HEK293T (cell line): ENCODE data around the gene INHBC.
"Not testable (repeated sequence)": the region's sequence is repeated elsewhere in the genome, so short reads cannot be mapped to it uniquely, and the experiment has no call there.

Source experiments
- CTCF ChIA-PET: fragments of 350-600 bp; formaldehyde crosslinking; extraction: SDS; loops from one replicate; lab custom pipeline; 2021; ENCODE audit warnings: antibody characterized with exemption, inconsistent platforms; lab: Yijun Ruan, JAX
- POLR2A ChIA-PET: fragments of 350-600 bp; formaldehyde crosslinking; extraction: SDS; loops from one replicate; lab custom pipeline; 2020; ENCODE audit warnings: antibody characterized with exemption, inconsistent platforms; lab: Yijun Ruan, JAX
- DNase-seq: peaks from one replicate; pipeline ENCODE4 v3.0.0; 2012; ENCODE audit warnings: mixed read lengths; ENCODE audit errors: extremely low spot score
- ARNT ChIP-seq: fragments of 450-650 bp; IDR thresholded peaks from 2 replicates; pipeline ENCODE4 v1.6.1; 2017; ENCODE audit warnings: mild to moderate bottlenecking
- BHLHE40 ChIP-seq: fragments of 450-650 bp; IDR thresholded peaks from 2 replicates; pipeline ENCODE4 v1.6.1; 2016; ENCODE audit warnings: mild to moderate bottlenecking, moderate library complexity, borderline replicate concordance
- CTBP1 ChIP-seq: fragments of 450-650 bp; IDR thresholded peaks from 2 replicates; pipeline ENCODE4 v1.6.1; 2016; ENCODE audit warnings: borderline replicate concordance
- ELF4 ChIP-seq: fragments of 450-650 bp; IDR thresholded peaks from 2 replicates; pipeline ENCODE4 v1.6.1; 2017; ENCODE audit warnings: antibody characterized with exemption
- FOXA1 ChIP-seq: fragments of 450-650 bp; IDR thresholded peaks from 2 replicates; pipeline ENCODE4 v1.6.1; 2016; ENCODE audit warnings: mild to moderate bottlenecking
- FOXK2 ChIP-seq: fragments of 450-650 bp; IDR thresholded peaks from 2 replicates; pipeline ENCODE4 v1.6.1; 2016; ENCODE audit warnings: mild to moderate bottlenecking
- FOXM1 ChIP-seq: fragments of 450-650 bp; IDR thresholded peaks from 2 replicates; pipeline ENCODE4 v1.6.1; 2017; ENCODE audit warnings: mild to moderate bottlenecking, borderline replicate concordance
- HDGF ChIP-seq: fragments of 450-650 bp; IDR thresholded peaks from 2 replicates; pipeline ENCODE4 v1.6.1; 2017; ENCODE audit warnings: antibody characterized with exemption, borderline replicate concordance
- L3MBTL2 ChIP-seq: fragments of 450-650 bp; conservative IDR thresholded peaks from 2 replicates; pipeline ENCODE4 v1.6.1; 2016; ENCODE audit warnings: mild to moderate bottlenecking
- LEF1 ChIP-seq: fragments of 450-650 bp; IDR thresholded peaks from 2 replicates; pipeline ENCODE4 v1.6.1; 2017; ENCODE audit warnings: mild to moderate bottlenecking, borderline replicate concordance
- NFRKB ChIP-seq: fragments of 450-650 bp; IDR thresholded peaks from 2 replicates; pipeline ENCODE4 v1.6.1; 2016; ENCODE audit warnings: mild to moderate bottlenecking, moderate library complexity
- SP1 ChIP-seq: fragments of 450-650 bp; IDR thresholded peaks from 2 replicates; pipeline ENCODE4 v1.6.1; 2017
- SUZ12 ChIP-seq: fragments of 450-650 bp; IDR thresholded peaks from 2 replicates; pipeline ENCODE4 v1.6.1; 2016; ENCODE audit warnings: mild to moderate bottlenecking
- TARDBP ChIP-seq: fragments of 450-650 bp; IDR thresholded peaks from 2 replicates; pipeline ENCODE4 v1.6.1; 2016
- ZNF384 ChIP-seq: fragments of 450-650 bp; IDR thresholded peaks from 2 replicates; pipeline ENCODE4 v1.6.1; 2016
- TF ChIP-seq, protein P1 (sequence below): fragments of 450-650 bp; IDR thresholded peaks from 2 replicates; pipeline ENCODE4 v1.6.1; 2016

INHBC gene

DNA sequence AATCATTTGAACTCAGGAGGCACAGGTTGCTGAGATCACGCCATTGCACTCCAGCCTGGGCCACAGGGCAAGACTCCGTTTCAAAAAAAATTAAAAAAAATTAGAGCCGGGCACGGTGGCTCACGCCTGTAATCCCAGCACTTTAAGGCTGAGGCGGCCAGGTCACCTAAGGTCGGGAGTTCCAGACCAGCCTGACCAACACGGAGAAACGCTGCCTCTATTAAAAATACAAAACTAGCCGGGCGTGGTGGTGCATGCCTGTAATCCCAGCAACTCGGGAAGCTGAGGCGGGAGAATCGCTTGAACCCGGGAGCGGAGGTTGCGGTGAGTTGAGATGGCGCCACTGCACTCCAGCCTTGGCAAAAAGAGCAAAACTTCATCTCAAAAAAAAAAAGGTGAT, 39.5 kb upstream of the INHBC start:
- no peak for DNase-seq
- TF ChIP-seq FOXA1, result no peak
- TF ChIP-seq NFRKB, result no peak
- no peak for TF ChIP-seq BHLHE40
- no peak for TF ChIP-seq L3MBTL2
- TF ChIP-seq, protein P1, sequence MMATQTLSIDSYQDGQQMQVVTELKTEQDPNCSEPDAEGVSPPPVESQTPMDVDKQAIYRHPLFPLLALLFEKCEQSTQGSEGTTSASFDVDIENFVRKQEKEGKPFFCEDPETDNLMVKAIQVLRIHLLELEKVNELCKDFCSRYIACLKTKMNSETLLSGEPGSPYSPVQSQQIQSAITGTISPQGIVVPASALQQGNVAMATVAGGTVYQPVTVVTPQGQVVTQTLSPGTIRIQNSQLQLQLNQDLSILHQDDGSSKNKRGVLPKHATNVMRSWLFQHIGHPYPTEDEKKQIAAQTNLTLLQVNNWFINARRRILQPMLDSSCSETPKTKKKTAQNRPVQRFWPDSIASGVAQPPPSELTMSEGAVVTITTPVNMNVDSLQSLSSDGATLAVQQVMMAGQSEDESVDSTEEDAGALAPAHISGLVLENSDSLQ, result no peak
- no peak for TF ChIP-seq FOXM1
- no peak for TF ChIP-seq SUZ12
- no peak for TF ChIP-seq HDGF
- TF ChIP-seq ZNF384, result no peak
- no peak for TF ChIP-seq LEF1
- TF ChIP-seq FOXK2, result no peak
- ChIA-PET POLR2A (no interaction called here), CTCF (no interaction called here)

DNA sequence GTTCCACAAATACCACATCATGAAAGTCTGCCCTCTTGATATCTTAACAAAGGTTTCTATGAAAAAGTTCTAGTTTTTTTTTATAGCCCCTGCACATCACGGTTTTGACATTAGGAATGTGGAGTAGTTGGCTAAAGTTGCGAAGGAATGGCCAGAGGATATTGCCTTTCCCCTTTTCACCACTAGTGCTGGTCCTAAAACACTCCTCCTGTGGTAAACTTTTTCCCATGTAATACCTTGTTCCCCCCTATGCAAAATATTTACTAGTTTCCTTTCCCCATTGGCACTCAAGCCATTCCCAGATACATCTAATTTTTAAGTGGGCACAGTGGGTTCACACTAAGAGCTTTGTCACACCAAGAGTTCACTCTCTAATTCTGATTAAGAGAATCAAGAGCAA, 37.1 kb upstream of the INHBC start:
- no peak for DNase-seq
- ChIA-PET POLR2A (no interaction called here), CTCF (interaction anchor here (0.6 kb wide), 1 partner anchor 55 kb away, joined by 3 read pairs; no protein-coding TSS in a partner anchor)
- TF ChIP-seq BHLHE40 (no peak), L3MBTL2 (no peak), FOXM1 (no peak)

DNA sequence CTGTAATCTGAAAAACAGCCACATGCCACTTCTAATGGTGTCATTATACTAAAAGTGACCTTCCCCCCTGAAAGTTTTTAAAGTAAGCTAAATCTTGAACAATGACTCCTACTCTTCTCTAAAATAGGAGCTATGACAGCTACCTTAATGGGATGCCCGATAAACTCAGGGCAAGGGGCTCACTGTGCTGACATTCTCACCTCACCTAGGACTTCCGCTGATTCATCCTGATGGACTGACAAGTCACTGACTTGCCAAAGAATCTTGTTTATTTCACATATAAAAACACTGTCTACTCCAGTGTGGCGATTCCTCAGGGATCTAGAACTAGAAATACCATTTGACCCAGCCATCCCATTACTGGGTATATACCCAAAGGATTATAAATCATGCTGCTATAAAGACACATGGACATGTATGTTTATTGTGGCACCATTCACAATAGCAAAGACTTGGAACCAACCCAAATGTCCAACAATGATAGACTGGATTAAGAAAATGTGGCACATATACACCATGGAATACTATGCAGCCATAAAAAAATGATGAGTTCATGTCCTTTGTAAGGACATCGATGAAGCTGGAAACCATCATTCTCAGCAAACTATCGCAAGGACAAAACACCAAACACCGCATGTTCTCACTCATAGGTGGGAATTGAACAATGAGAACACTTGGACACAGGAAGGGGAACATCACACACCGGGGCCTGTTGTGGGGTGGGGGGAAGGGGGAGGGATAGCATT, 34.7 kb upstream of the INHBC start:
- DNase-seq, CTCF ChIA-PET: not testable (repeated sequence)
- POLR2A ChIA-PET, result interaction anchor here (1.0 kb wide), 1 partner anchor 54 kb away, joined by 4 read pairs; no protein-coding TSS in a partner anchor

DNA sequence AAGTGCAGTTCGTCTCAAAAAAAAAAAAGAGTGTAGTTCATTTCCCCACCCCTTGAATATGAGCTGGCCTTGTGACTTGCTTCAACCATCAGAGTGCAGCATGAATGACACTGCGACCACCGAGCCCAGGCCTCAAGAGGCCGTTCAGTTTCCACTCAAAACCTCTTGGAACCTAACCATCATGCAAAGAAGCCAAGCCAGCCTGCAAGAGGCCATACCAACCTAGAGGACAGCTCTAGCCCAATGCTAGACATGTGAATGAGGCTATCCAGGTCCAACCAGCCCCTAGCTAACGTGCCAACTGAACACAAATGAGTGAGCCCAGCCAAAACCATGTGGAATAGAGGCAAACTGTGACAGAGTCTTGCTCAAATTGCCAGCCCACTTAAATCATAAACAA, 33.4 kb upstream of the INHBC start:
- CTCF ChIA-PET, result interaction anchor here (0.6 kb wide), 1 partner anchor 12 kb away, joined by 3 read pairs; no protein-coding TSS in a partner anchor
- DNase-seq, result no peak
- POLR2A ChIA-PET, result interaction anchor here (1.0 to 1.3 kb wide), 4 partner anchors 13 to 55 kb away, joined by 3 to 4 read pairs (median 3); no protein-coding TSS in a partner anchor

DNA sequence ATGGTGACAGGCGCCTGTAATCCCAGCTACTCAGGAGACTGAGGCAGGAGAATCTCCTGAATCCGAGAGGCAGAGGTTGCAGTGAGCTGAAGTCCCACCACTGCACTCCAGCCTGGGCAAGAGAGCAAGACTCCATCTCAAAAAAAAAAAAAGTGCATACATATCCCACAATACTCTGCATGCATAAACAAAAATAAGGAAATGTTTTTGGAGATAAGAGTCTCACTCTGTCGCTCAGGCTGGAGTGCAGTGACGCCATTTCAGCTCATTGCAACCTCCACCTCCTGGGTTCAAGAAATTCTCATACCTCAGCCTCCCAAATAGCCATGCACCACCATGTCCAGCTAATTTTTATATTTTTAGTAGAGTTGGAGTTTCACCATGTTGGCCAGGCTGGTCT, 32.4 kb upstream of the INHBC start:
- ChIA-PET CTCF (interaction anchor here (0.6 to 0.7 kb wide), 2 partner anchors 27 to 77 kb away, joined by 3 to 10 read pairs; no protein-coding TSS in a partner anchor), POLR2A (interaction anchor here (1.1 to 1.3 kb wide), 2 partner anchors 28 to 54 kb away, joined by 3 read pairs; no protein-coding TSS in a partner anchor)
- DNase-seq, result not testable (repeated sequence)

More for the DNA sequence above, 33.4 kb upstream of the INHBC start:
- TF ChIP-seq FOXA1, result no peak
- no peak for TF ChIP-seq ZNF384

DNA sequence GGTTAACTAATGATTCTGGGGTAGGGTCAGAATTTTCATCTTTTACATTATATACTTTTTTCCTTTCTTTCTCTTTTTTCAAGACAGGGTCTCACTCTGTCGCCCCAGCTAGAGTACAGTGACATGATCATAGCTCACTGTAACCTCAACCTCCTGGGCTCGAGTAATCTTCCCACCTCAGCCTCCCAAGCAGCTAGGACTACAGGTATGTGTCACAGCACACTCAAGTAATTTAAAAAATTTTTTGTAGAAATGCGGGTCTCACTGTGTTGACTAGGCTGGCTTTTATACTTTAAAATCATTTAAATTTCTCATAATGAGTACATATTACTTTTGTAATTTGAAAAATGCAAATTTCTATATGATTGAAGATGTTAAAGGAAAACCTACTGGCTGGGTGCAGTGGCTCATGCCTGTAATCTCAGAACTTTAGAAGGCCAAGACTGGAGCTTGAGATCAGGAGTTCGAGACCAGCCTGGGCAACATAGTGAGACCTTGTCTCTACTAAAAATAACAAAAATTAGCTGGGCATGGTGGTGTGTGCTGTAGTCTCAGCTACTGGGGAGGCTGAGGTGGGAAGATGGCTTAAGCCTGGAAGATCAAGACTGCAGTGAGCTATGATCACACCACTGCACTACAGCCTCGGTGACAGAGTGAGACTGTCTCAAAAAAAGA, 29.5 kb upstream of the INHBC start:
- ChIA-PET CTCF (interaction anchor here (1.3 kb wide), 1 partner anchor 47 kb away, joined by 3 read pairs; no protein-coding TSS in a partner anchor), POLR2A (interaction anchor here (0.5 to 1.1 kb wide), 2 partner anchors 54 to 126 kb away, joined by 3 to 4 read pairs; partner anchors contain the start of gene GLI1)
- TF ChIP-seq, protein P1, result no peak
- DNase-seq, result no peak

DNA sequence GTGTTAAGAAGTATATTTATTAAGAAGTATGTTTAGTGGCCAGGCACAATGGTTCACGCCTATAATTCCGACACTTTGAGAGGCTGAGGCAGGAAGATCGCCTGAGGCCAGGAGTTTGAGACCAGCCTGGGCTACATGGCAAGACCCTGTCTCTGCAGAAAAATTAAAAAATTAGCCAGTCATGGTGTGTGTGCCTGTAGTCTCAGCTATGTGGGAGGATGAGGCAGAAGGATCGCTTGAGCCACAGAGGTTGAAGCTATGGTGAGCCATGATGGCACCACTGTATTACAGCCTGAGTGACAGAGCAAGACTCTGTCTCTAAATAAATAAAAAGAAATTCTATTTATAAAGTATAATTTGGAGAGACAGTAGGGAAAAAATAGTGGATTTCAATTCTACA, 24.1 kb upstream of the INHBC start:
- no peak for TF ChIP-seq FOXA1
- no peak for TF ChIP-seq HDGF
- TF ChIP-seq ELF4, result no peak
- DNase-seq, result no peak
- POLR2A ChIA-PET, result interaction anchor here (1.3 to 1.5 kb wide), 2 partner anchors 8 to 19 kb away, joined by 4 to 6 read pairs; no protein-coding TSS in a partner anchor
- CTCF ChIA-PET, result interaction anchor here (0.7 to 2.3 kb wide), 2 partner anchors 42 to 48 kb away, joined by 3 to 10 read pairs; no protein-coding TSS in a partner anchor

DNA sequence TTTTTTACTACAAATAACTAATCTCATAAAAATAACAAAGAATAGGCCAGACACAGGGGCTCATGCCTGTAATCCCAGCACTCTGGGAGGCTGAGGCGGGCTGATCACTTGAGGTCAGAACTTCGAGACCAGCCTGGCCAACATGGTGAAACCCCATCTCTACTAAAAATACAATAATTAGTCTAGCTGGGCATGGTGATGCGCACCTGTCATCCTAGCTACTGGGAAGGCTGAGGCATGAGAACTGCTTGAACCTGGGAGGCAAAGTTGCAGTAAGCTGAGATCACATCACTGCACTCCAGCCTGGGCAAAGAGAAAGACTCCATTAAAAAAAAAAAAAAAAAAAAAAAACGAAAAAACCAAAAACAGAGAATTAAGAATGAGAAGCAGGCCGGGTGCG, 20.4 kb upstream of the INHBC start:
- DNase-seq, POLR2A ChIA-PET, CTCF ChIA-PET: not testable (repeated sequence)

DNA sequence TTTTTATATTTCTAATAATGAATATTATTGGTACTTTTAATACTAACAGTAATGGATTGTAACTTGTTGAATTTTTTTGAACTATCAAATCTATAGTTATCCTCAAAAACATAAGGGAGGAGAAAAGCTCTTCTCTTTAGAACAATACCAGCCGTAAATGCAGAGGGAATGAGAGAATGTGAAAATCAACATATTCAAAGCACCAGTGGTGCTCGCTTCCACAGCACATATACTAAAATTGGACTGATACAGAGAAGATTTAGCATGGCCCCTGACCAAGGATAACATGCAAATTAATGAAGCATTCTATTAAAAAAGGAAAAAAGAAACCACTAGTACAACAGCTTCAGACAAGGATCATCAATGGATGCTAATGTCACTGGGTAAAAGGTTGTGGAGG, 19.5 kb upstream of the INHBC start:
- POLR2A ChIA-PET, result no interaction called here
- no peak for DNase-seq
- CTCF ChIA-PET, result interaction anchor here (0.7 kb wide), 1 partner anchor 31 kb away, joined by 3 read pairs; no protein-coding TSS in a partner anchor
- TF ChIP-seq BHLHE40 (no peak), L3MBTL2 (no peak), SP1 (no peak), FOXK2 (no peak), ARNT (no peak), HDGF (no peak), ELF4 (no peak), ZNF384 (no peak), NFRKB (no peak), TARDBP (no peak), SUZ12 (no peak), FOXM1 (no peak), CTBP1 (no peak), LEF1 (no peak), FOXA1 (no peak)
- TF ChIP-seq, protein P1, result no peak
